ENCODE measurements around the gene AHDC1. TPM values are rescaled to one million over a fixed set of nuclear protein-coding genes. Genes with fewer than 3 reads are reported as not detected.
A peak's percentile ranks its signal among the peaks of the same experiment; 100 is the strongest.

The AHDC1 gene
- total RNA-seq, 1 experiment from 2014 or later: 20.8 TPM

GRCh38 chr1:27605796-27606707 is 2.1 kb upstream of the AHDC1 start:
- H3K36me3 Mint-ChIP-seq (ENCODE audit: insufficient read depth, unreplicated experiment): peaks cover 31% of the 10 kb centered on the region
- H3K27me3 Mint-ChIP-seq (ENCODE audit: unreplicated experiment): no peaks in the 10 kb centered on the region
- no TSS peak for BruUV-seq (replicated peaks)
- H3K9me3 Mint-ChIP-seq (ENCODE audit: low read depth, unreplicated experiment): no peaks in the 10 kb centered on the region
- H3K27ac Mint-ChIP-seq (ENCODE audit: unreplicated experiment): no peak overlapping the region
- intact Hi-C loops (cut with micrococcal nuclease; ENCODE audit: unreplicated experiment): loop anchor here (1.0 to 5.0 kb wide), 4 partner anchors 49 to 204 kb away; no protein-coding TSS in a partner anchor
- H3K4me3 Mint-ChIP-seq (ENCODE audit: low read depth, unreplicated experiment): no peak overlapping the region
- H3K4me1 Mint-ChIP-seq (ENCODE audit: low read depth, unreplicated experiment): peaks cover 25% of the 10 kb centered on the region
- peak; percentile 88 for TF ChIP-seq CTCF (IDR thresholded peaks at IDR 0.05; ENCODE audit: unreplicated experiment)
- CTCF ChIA-PET: interaction anchor here (0.6 to 4.0 kb wide), 7 partner anchors 44 to 724 kb away, joined by 3 to 57 read pairs (median 4); no protein-coding TSS in a partner anchor
- peak; percentile 53 for DNase-seq

GRCh38 chr1:27605300-27605766 is 1.4 kb upstream of the AHDC1 start:
- Mint-ChIP-seq H3K36me3 (ENCODE audit: insufficient read depth, unreplicated experiment) (peaks cover 31% of the 10 kb centered on the region), H3K27ac (ENCODE audit: unreplicated experiment) (no peak overlapping the region), H3K4me1 (ENCODE audit: low read depth, unreplicated experiment) (peaks cover 32% of the 10 kb centered on the region), H3K4me3 (ENCODE audit: low read depth, unreplicated experiment) (peak overlapping the region; percentile 78), H3K9me3 (ENCODE audit: low read depth, unreplicated experiment) (no peaks in the 10 kb centered on the region), H3K27me3 (ENCODE audit: unreplicated experiment) (no peaks in the 10 kb centered on the region)
- TF ChIP-seq CTCF (IDR thresholded peaks at IDR 0.05; ENCODE audit: unreplicated experiment): no peak
- BruUV-seq (replicated peaks): no TSS peak
- CTCF ChIA-PET: interaction anchor here (4.0 kb wide), 1 partner anchor 48 kb away, joined by 57 read pairs; no protein-coding TSS in a partner anchor
- intact Hi-C loops (cut with micrococcal nuclease; ENCODE audit: unreplicated experiment): loop anchor here (5.0 kb wide), 2 partner anchors 188 to 203 kb away; no protein-coding TSS in a partner anchor
- no peak for DNase-seq

GRCh38 chr1:27604579-27605299 is 795 bp upstream of the AHDC1 start:
- Mint-ChIP-seq H3K36me3 (ENCODE audit: insufficient read depth, unreplicated experiment) (peaks cover 31% of the 10 kb centered on the region), H3K27me3 (ENCODE audit: unreplicated experiment) (no peaks in the 10 kb centered on the region), H3K4me1 (ENCODE audit: low read depth, unreplicated experiment) (peaks cover 38% of the 10 kb centered on the region), H3K9me3 (ENCODE audit: low read depth, unreplicated experiment) (no peaks in the 10 kb centered on the region), H3K27ac (ENCODE audit: unreplicated experiment) (no peak overlapping the region), H3K4me3 (ENCODE audit: low read depth, unreplicated experiment) (peak overlapping the region; percentile 78)
- no TSS peak for BruUV-seq (replicated peaks)
- DNase-seq: no peak
- CTCF ChIA-PET: interaction anchor here (0.5 to 4.0 kb wide), 3 partner anchors 47 to 188 kb away, joined by 3 to 57 read pairs (median 5); no protein-coding TSS in a partner anchor
- no peak for TF ChIP-seq CTCF (IDR thresholded peaks at IDR 0.05; ENCODE audit: unreplicated experiment)
- intact Hi-C loops (cut with micrococcal nuclease; ENCODE audit: unreplicated experiment): loop anchor here (5.0 kb wide), 2 partner anchors 187 to 202 kb away; no protein-coding TSS in a partner anchor

GRCh38 chr1:27603309-27603680 is 649 bp downstream of the AHDC1 start:
- Mint-ChIP-seq H3K27ac (ENCODE audit: unreplicated experiment) (peak overlapping the region; percentile 48), H3K27me3 (ENCODE audit: unreplicated experiment) (no peaks in the 10 kb centered on the region), H3K4me3 (ENCODE audit: low read depth, unreplicated experiment) (peak overlapping the region; percentile 78), H3K4me1 (ENCODE audit: low read depth, unreplicated experiment) (peaks cover 42% of the 10 kb centered on the region), H3K9me3 (ENCODE audit: low read depth, unreplicated experiment) (no peaks in the 10 kb centered on the region), H3K36me3 (ENCODE audit: insufficient read depth, unreplicated experiment) (peaks cover 31% of the 10 kb centered on the region)
- CTCF ChIA-PET: interaction anchor here (0.5 to 4.0 kb wide), 7 partner anchors 19 to 188 kb away, joined by 3 to 57 read pairs (median 4); no protein-coding TSS in a partner anchor
- peak; percentile 9 for DNase-seq
- no TSS peak for BruUV-seq (replicated peaks)
- no peak for TF ChIP-seq CTCF (IDR thresholded peaks at IDR 0.05; ENCODE audit: unreplicated experiment)
- intact Hi-C loops (cut with micrococcal nuclease; ENCODE audit: unreplicated experiment): no loop called here
